OCI-LY7 (cell line): ENCODE measurements around the gene RSRP1. TPM values are rescaled to one million over a fixed set of nuclear protein-coding genes. Genes with fewer than 3 reads are reported as not detected.
"Not testable (repeated sequence)": the region's sequence is repeated elsewhere in the genome, so short reads cannot be mapped to it uniquely, and the experiment has no call there.

Source experiments
- BruUV-seq: library from RNA; stranded (reverse); fragments of 400-500 nt; replicated peaks from 2 replicates; lab custom pipeline; 2021; lab: Mats Ljungman, UMichigan
- CTCF ChIA-PET: fragments of 300-600 bp; sonication (Branson Sonifier 250); formaldehyde crosslinking; loops from one replicate; lab custom pipeline; 2022; ENCODE audit warnings: antibody characterized with exemption; ENCODE audit not compliant: unreplicated experiment; lab: Charles Lee
- POLR2A ChIA-PET: fragments of 300-600 bp; sonication (Branson Sonifier 250); formaldehyde crosslinking; loops from one replicate; lab custom pipeline; 2022; ENCODE audit warnings: antibody characterized with exemption; lab: Charles Lee
- DNase-seq: peaks from one replicate; pipeline ENCODE4 v3.0.0-alpha.2; 2015; ENCODE audit warnings: low spot score
- H2AFZ ChIP-seq: fragments of 200-600 bp; sonication (generic), shearing (Covaris generic); 2 replicates; pipeline ENCODE4 v1.6.1; 2014; ENCODE audit warnings: mild to moderate bottlenecking, antibody characterized with exemption, low read length, moderate library complexity
- H3K27ac ChIP-seq: fragments of 200-600 bp; sonication (generic); 2 replicates; pipeline ENCODE4 v1.5.1; 2014; ENCODE audit warnings: mixed run types, low read depth, mild to moderate bottlenecking, moderate library complexity, low read length, inconsistent platforms; ENCODE audit not compliant: poor library complexity, severe bottlenecking
- H3K36me3 ChIP-seq: fragments of 200-600 bp; sonication (generic); 2 replicates; pipeline ENCODE4 v1.6.1; 2014; ENCODE audit warnings: mild to moderate bottlenecking, antibody characterized with exemption, low read length, moderate library complexity, mixed read lengths; ENCODE audit not compliant: insufficient read depth
- H3K4me1 ChIP-seq: fragments of 200-600 bp; sonication (generic); 2 replicates; pipeline ENCODE4 v1.5.1; 2014; ENCODE audit warnings: mild to moderate bottlenecking, low read length; ENCODE audit not compliant: insufficient read depth, poor library complexity, severe bottlenecking
- H3K4me2 ChIP-seq: fragments of 200-600 bp; sonication (generic); 2 replicates; pipeline ENCODE4 v1.6.1; 2014; ENCODE audit warnings: mild to moderate bottlenecking, low read length
- H3K4me3 ChIP-seq: fragments of 200-600 bp; sonication (generic); 2 replicates; pipeline ENCODE4 v1.5.1; 2014; ENCODE audit warnings: mild to moderate bottlenecking, low read depth, low read length; ENCODE audit not compliant: poor library complexity, severe bottlenecking
- H3K79me2 ChIP-seq: fragments of 200-600 bp; sonication (generic); 2 replicates; pipeline ENCODE4 v1.6.1; 2016; ENCODE audit warnings: low read depth, mild to moderate bottlenecking, low read length, moderate library complexity, mixed read lengths; ENCODE audit not compliant: insufficient read depth
- H3K9me2 ChIP-seq: fragments of 200-600 bp; sonication (generic); 2 replicates; pipeline ENCODE4 v1.6.1; 2016; ENCODE audit warnings: mild to moderate bottlenecking, low read length, mixed read lengths; ENCODE audit not compliant: insufficient read depth
- H3K9me3 ChIP-seq: fragments of 200-600 bp; sonication (generic); 2 replicates; pipeline ENCODE4 v1.6.1; 2014; ENCODE audit warnings: mild to moderate bottlenecking, mixed run types, low read length, mixed read lengths
- H4K20me1 ChIP-seq: fragments of 200-600 bp; sonication (generic); 2 replicates; pipeline ENCODE4 v1.6.1; 2014; ENCODE audit warnings: mild to moderate bottlenecking, antibody characterized with exemption, low read length, moderate library complexity, mixed read lengths; ENCODE audit not compliant: insufficient read depth
- EZH2phosphoT487 ChIP-seq: fragments of 200-600 bp; sonication (generic); IDR thresholded peaks from 2 replicates; pipeline ENCODE4 v1.6.1; 2018; ENCODE audit warnings: low read depth, borderline replicate concordance, mild to moderate bottlenecking, mixed run types, antibody characterized with exemption, low read length, moderate library complexity, mixed read lengths
- intact Hi-C: fragments of 100-400 bp; cut with micrococcal nuclease; formaldehyde crosslinking; loops from one replicate; pipeline ENCODE4 v1.10.0; 2022; ENCODE audit not compliant: unreplicated experiment
- total RNA-seq, 2 experiments: library from RNA; depleted of rRNA in 1 of 2; stranded (reverse); fragments of >200 nt in 1 of 2; shearing (Covaris generic) in 1 of 2; gene quantifications; 2 replicates each; pipeline ENCODE4 v1.2.3, GENCODE V29; 2014 to 2022
- TF ChIP-seq, protein P1 (sequence below): fragments of 200-600 bp; sonication (generic); conservative IDR thresholded peaks from 2 replicates; pipeline ENCODE4 v1.5.1; 2014; ENCODE audit warnings: mild to moderate bottlenecking, antibody characterized with exemption, low read length, moderate library complexity, mixed read lengths

The RSRP1 gene
- total RNA-seq, 2 experiments from 2014 or later: 141 to 146 TPM

DNA sequence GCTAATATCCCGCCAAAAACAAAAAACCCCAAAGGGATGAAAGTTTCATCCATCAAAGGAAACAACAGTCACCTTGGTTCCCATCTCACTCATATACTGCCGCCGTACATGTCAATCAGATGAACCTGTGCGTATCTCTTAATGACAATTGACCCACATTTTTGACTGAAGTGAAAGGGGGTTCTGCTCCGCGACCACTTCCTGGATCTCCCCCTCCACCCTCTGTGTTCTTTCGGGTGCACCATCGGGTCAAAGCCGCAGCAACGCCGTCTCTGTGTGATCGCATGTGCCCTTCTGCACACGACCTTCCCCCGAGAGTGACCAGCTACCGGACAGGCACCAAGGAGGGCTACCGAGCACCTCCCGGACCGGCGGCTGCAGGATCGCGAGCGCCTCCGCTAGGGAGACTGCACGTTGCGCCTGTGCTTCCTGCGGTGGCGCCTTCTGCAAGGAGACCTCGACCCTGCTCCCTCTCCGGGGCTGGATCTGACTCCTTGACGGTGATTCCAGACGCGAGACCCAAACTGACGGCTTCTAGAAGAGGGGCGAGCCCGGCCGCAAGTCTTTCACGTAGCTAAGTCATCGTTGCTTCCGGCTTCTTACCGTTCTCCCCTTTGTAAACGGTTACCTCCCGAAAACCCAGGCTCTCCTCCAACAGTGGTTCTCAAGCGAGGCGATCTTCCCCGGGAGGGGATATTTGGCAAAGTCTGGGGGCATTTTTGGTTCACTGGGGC is 19.5 kb upstream of the RSRP1 start:
- CTCF ChIA-PET, H3K4me1 ChIP-seq, POLR2A ChIA-PET, intact Hi-C loops, H3K9me3 ChIP-seq, BruUV-seq, H3K9me2 ChIP-seq, H3K79me2 ChIP-seq, H3K36me3 ChIP-seq, H4K20me1 ChIP-seq, H2AFZ ChIP-seq, H3K27ac ChIP-seq: not testable (repeated sequence)
- DNase-seq: peak; percentile 21
- peak overlapping the region; percentile 60 for H3K4me2 ChIP-seq
- H3K4me3 ChIP-seq: peak overlapping the region; percentile 69

GRCh38 chr1:25260336-25260735 is 13.1 kb upstream of the RSRP1 start:
- H3K4me3 ChIP-seq, DNase-seq, CTCF ChIA-PET, H3K9me2 ChIP-seq, intact Hi-C loops, H2AFZ ChIP-seq, POLR2A ChIA-PET, H4K20me1 ChIP-seq, H3K4me1 ChIP-seq, H3K9me3 ChIP-seq, H3K79me2 ChIP-seq, BruUV-seq, H3K27ac ChIP-seq, H3K4me2 ChIP-seq, H3K36me3 ChIP-seq: not testable (repeated sequence)

DNA sequence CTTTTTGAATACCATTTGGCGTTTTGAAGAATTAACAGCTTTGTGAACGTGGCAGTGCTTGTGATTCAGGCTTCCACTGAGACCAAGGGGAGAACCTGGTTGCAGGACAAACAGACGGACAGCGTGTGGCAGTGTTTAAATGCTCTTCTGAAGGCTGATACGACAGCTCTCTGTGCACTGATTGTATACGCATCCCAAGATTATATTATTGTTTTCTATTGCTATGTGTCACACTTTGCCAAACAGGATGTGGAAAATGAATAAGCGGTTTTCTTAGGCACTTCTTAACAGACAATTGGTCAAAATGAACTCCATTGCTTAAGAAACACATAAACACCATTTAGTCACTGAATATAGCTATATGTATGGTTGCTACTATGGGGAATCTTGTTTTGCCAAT is 12.6 kb upstream of the RSRP1 start:
- BruUV-seq, H3K9me2 ChIP-seq, H3K4me2 ChIP-seq, H3K79me2 ChIP-seq, DNase-seq, H3K4me3 ChIP-seq, H2AFZ ChIP-seq, H4K20me1 ChIP-seq, H3K36me3 ChIP-seq, H3K27ac ChIP-seq, H3K4me1 ChIP-seq, CTCF ChIA-PET, H3K9me3 ChIP-seq, POLR2A ChIA-PET, intact Hi-C loops: not testable (repeated sequence)
- TF ChIP-seq, protein P1, sequence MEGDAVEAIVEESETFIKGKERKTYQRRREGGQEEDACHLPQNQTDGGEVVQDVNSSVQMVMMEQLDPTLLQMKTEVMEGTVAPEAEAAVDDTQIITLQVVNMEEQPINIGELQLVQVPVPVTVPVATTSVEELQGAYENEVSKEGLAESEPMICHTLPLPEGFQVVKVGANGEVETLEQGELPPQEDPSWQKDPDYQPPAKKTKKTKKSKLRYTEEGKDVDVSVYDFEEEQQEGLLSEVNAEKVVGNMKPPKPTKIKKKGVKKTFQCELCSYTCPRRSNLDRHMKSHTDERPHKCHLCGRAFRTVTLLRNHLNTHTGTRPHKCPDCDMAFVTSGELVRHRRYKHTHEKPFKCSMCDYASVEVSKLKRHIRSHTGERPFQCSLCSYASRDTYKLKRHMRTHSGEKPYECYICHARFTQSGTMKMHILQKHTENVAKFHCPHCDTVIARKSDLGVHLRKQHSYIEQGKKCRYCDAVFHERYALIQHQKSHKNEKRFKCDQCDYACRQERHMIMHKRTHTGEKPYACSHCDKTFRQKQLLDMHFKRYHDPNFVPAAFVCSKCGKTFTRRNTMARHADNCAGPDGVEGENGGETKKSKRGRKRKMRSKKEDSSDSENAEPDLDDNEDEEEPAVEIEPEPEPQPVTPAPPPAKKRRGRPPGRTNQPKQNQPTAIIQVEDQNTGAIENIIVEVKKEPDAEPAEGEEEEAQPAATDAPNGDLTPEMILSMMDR: peak; percentile 48

GRCh38 chr1:25257196-25257595 is 9.9 kb upstream of the RSRP1 start:
- no peak overlapping the region for H3K4me2 ChIP-seq
- H3K4me1 ChIP-seq: peaks cover 7% of the 10 kb centered on the region
- H3K9me2 ChIP-seq: no peaks in the 10 kb centered on the region
- intact Hi-C loops: no loop called here
- no peak overlapping the region for H2AFZ ChIP-seq
- TF ChIP-seq, protein P1: no peak
- no peak for TF ChIP-seq EZH2phosphoT487
- 0 out of 2 replicates have a peak, but pooled peaks cover 4% of the 10 kb centered on the region for H4K20me1 ChIP-seq
- peaks cover 3% of the 10 kb centered on the region; the same call in 1 of the 2 replicates for H3K36me3 ChIP-seq
- H3K27ac ChIP-seq: no peak overlapping the region
- DNase-seq: no peak
- POLR2A ChIA-PET: no interaction called here
- CTCF ChIA-PET: no interaction called here
- no peaks in the 10 kb centered on the region for H3K9me3 ChIP-seq
- H3K79me2 ChIP-seq: no peaks in the 10 kb centered on the region
- no TSS peak for BruUV-seq
- H3K4me3 ChIP-seq: no peak overlapping the region
